D341Med (cell line): ENCODE results near the gene SYNPO2.
"Not testable (repeated sequence)": the region's sequence is repeated elsewhere in the genome, so short reads cannot be mapped to it uniquely, and the experiment has no call there.

ENCODE experiments used
- DNase-seq: peaks from one replicate; pipeline ENCODE4 v3.0.0; 2012; ENCODE audit warnings: low spot score

SYNPO2 gene

DNA sequence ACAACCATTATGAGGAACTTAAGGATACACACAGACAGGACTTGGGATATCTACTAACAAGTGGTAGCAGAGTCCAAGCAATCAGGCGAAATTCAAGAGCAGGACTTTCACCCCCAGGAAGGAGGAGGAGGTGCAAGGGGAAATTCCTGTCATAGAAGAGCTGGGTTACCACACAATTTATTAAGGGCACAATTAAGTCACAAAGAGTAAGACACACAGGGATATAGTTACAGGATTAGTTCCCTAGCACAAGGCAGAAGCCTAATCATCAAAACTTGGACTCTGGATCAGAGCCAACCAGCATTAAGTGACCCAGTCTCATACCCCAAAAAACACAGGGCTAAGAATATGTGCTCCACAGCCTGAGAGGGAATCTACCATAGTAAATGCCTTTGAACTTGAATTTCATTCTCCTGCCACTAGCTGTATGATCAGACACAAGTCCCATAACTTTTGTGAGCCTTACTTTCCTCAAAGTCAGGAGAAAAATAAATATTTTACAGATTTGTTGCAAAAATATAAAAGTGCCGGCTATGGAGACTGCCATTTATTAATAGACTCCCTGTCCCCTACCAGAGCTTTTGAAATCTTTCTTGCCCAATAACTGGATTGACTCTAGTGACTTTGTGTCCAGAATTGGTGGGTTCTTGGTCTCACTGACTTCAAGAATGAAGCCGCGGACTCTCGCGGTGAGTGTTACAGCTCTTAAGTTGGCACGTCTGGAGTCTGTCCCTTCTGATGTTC lies 87.0 kb downstream of the SYNPO2 start:
- DNase-seq, result no peak

DNA sequence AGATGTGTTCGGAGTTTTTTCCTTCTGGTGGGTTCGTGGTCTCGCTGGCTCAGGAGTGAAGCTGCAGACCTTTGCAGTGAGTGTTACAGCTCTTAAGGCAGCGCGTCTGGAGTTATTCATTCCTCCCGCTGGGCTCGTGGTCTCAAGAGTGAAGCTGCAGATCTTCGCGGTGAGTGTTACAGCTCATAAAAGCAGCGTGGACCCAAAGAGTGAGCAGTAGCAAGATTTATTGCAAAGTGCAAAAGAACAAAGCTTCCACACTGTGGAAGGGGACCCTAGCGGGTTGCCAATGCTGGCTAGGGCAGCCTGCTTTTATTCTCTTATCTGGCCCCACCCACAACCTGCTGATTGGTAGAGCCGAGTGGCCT lies 87.5 kb downstream of the SYNPO2 start:
- not testable (repeated sequence) for DNase-seq

DNA sequence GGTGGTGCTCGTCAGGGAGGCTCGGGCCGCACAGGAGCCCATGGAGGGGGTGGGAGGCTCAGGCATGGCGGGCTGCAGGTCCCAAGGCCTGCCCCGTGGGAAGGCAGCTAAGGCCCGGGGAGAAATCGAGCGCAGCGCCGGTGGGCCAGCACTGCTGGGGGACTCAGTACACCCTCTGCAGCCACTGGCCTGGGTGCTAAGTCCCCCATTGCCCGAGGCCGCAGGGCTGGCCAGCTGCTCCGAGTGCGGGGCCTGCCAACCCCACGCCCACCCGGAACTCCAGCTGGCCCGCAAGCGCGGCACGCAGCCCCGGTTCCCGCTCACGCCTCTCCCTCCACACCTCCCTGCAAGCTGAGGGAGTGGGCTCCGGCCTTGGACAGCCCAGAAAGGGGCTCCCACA lies 88.4 kb downstream of the SYNPO2 start:
- DNase-seq, result not testable (repeated sequence)

DNA sequence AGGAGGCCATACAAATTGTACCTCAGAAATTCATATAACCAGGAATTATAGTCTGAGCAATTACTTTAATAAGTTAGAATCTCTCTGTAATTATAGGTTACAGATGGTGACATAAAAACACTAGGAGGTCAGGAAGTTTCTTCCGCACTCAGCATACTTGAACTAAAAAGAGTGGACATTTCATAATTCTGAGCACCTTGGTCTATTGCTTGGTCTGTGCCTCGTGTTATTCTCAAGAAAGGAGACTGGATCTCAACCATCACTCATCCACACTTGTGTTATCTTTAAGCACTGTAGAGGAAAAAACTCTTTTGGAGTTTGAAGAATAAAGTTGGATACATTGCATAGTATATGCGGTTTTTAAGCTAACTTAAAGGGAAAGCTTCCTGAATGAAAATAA lies 91.1 kb downstream of the SYNPO2 start:
- no peak for DNase-seq

DNA sequence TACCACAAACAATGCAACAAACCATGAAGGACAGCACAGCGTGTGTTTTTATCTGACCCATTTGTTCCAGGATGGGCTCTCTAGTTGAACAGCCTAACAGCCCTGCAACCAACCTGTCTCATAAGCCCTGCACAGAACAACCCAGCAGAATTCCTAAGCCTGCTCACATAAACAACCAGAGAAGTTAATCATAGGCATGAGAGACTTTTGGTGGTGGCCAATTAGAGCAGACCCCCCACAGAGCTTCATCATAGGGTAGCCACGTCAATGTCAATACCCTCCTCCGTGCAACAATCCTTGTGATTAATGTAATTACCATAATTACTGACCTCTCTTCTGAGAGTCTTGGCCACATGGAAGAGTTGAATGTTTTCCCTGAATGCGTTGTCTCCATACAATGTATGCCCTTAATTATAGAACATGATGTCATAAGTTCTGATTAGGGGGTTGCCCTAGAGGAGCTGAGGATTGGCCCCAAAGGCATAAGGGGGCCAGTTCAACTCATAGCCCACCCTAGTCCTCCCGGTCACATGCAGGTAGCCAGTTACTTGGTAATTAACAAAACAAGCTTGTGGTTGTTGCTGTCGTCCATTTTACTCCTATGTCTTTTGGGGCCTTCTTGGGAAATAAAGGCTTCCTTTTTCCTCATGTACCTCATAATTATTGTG lies 92.7 kb downstream of the SYNPO2 start:
- no peak for DNase-seq

DNA sequence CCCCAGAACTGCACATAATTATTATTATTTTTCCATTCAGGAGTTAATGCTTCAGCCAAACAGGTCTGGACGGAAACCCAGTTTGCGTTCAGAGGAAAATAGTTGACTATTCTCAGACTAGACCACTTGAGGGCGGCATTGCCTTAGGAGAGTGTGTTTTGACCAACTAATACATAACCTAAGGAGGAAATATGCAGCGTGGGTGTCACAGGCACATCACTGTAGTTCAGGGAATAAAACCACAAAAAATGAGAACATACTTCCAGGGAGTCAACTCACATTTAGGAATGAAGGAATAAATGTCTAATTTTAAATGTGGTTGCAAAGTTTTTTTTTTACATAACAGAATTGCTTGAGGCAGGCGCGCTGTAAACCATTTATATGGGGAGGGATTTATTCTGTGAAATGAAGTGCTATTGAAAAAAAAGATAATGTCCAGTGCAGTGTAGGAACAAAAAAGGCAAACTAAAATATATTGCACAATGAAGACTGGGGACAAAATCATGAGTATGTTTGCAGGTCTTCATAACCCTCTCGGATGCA lies 93.3 kb downstream of the SYNPO2 start:
- peak; percentile 72 for DNase-seq

DNA sequence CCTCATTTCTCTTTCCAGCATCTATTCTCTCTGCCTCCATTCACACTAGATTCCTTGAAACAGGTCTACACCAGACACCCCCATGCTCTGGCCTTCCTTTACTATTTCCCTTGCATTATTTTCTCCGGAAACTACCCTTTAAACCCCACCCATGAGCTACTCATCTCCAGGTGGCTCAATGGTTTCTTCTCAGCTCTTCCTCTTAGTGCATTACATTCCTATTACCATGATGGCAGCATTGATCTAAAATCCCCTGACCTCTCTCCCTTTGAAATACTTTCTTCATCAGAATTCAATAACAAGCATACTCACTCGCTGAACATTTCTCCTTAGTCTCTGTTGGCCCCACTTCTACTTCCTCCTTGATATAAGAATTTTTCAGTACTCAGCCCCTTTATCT lies 94.6 kb downstream of the SYNPO2 start:
- DNase-seq, result no peak

DNA sequence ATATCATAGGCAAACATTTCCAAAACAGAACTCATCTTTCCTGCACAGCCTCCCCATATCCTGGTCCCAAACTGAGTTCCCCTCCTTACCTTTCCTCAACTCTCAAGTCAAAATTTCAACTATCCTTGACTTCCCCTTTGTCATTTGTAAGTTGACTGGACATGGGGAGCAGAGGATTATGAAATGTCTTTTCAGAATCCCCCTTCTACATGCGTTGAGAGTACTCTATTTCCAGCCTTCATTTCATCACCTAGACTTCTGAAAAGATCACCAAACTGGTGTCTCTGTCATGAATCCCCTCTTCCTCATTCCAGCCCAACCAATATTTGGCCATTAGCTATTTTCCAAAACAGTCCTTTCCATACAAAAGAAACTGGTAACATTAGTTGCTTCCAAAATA lies 95.2 kb downstream of the SYNPO2 start:
- DNase-seq, result no peak

DNA sequence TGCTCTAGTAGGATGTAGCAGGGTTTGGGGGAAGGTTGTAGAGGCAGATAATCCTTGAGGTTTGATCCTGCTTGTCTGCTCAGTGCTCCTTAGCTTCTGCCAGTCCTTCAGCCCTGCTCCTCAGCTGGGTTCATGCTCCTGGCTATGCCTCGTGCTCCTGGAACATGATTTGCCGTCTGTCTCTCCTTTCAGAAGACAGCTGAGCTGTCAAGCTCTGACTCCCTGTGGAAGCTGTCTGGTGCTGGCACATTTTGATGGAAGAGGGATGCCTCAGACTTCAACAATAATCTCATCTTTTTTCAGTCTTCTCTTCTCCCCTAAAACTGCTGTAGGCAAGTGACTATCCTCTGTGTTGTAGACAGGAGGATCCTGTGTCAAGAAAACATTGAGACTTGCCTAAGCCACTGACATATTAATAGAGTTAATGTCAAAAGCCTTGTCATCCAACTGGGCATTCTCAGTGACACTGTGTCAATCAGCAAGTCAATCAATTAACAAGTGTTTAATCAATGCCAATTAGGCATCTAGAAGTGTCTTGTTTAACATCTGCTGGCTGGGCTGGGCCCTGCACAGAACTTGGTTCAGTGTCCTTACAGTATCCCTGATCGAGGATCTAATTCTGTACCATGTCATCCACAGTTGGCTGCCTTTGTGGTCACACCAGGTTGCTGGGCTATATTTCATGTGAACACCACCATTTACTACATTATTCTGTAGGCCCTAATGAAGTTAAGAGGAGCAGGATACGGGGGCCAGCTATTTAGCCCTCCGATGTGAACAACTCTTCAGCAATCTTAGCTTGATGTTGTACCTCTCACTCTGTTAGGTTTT lies 96.7 kb downstream of the SYNPO2 start:
- no peak for DNase-seq

DNA sequence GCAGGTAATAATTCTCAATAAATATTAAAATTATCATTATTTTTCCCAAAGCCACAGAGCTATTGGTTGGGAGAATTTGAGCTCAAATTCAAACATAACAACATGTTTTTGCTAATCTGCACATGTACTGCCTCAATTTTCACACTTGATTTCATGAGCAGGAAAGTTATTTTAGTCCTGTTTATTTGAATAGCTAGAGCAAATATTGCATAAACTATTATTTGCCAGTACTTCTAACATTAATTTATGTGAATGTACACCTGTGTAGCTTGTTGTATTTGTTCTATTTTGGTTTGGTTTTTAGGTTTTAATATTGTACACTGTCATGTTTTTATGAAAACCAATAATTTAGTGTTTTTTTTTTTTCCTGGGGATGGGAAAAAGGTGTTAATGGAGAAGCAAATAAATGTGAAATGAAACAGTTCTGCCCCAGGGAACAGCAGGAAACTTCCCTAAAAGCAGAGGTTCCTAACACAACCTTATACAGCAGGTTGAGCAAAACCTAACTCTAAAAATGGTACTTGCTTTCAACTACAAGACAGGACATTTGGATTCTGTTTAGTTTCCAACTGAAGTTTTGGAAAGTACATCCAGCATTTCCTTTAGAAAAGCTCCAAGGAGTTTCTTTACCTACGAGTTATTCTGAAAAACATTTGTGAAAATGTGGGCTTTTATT lies 99.4 kb downstream of the SYNPO2 start:
- no peak for DNase-seq

DNA sequence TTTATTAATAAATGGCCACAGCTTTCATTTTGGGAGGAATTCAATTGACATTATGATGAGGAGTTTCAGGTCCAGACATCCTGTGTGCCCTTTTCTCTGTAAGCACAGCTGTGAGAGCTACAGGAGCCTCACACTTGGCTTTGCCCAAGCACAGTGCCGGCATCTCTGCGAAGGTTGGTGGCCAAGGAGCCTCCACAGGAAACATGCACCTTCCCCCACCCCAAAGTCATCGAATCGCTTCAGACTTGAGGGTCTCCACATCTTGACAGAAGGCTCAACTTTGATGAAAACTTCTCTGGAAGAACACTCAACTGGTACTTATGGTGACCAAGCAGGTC lies 100.0 kb downstream of the SYNPO2 start:
- no peak for DNase-seq

DNA sequence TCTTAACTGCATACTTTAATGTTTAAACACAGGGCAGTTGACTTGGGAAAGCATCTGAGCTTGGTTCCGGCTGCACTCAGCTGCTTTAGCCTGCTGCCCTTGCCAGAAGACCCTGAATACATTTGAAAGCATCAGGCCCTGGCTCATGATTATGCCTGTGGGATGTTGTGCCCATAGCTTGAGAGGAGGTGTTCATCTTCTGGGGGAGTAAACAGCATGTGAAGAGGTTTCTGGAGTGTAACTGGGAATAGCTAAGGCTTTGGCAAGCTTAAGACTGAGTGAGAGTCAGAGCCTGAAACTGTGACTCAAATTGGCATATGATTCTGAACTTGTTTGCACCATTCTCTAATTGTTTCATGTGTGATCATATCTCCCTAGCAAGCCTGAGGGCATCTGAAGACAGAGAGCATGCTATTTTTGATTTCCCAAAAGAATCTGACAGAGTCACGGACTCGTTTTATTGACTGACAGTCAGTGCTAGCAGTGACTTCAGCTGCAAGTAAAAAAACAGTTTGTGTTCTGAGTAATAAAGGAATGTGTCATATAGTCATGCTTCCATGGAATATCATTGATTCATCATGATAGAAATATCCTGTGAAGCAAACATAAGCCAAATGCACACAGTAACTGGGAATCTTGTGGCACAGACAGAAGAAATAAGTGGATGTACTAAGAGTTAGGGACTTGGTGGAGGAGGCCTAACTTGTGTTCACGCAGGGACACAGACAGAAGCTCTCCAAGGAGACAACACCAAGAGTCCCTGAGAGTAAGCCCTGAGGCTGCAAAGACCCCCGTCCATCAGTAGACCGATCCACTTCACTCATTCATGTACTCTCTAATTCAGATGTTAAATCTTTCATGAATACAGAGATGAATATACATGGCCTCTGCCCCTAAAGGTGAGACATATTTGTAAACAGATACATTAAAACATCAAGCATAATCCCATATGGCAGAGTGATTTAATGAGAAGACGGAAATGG lies 100.7 kb downstream of the SYNPO2 start:
- DNase-seq, result no peak

DNA sequence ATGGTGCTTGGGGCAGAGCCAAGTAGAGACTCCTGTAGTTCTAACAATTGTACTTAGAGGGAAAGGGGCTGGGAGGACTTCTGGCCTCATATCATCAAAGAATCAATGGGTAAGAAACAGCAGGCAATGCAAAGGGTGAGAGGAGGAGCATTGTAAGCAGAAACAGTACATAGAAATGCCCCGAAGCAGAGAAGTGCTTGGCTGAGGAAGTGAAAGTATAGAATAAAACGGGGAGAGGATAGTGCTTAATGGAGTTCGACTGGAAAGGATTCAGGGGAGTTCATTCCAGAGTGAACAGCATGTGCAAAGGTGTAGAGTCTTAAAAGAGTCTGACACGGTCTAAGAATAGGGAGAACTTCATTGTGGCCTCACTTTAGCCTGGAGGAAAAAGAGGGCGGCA lies 103.0 kb downstream of the SYNPO2 start:
- DNase-seq, result no peak

DNA sequence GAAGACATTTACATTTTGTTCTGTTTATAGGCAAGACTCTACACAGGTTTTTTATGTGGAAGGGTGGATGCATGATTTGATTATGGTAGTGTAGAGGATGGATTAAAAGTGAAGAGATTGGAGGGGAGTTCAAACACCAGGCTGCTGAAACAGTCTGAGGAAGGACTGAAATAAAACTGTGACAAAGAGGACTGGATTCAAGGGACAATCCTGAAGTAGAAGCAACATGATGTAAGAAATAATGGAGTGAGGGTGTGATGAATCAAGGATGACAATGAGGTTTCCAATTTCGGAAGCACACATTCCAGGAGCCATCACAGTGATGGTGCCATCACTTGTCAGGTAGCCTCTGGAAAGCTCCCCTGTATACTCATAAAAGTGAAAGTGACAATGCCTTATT lies 103.5 kb downstream of the SYNPO2 start:
- DNase-seq, result no peak

DNA sequence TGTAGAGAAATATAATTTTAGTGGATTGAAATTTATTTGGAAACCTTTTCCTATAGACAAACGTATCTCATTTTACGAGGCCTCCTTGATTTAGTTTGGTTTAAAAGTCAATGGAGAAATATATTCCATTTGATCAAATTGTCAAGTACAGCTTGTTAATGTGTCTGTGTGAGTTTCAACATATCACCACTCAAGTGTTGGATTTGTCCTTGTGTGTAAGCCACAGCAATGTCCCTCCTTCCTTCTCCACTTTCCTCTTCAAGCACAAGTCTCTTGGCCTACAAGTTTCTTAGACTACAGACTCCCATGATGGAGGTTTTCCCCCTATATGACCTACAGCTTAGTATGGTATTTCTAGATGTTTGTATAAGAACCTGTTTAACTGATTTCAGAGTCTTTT lies 104.7 kb downstream of the SYNPO2 start:
- DNase-seq, result no peak

DNA sequence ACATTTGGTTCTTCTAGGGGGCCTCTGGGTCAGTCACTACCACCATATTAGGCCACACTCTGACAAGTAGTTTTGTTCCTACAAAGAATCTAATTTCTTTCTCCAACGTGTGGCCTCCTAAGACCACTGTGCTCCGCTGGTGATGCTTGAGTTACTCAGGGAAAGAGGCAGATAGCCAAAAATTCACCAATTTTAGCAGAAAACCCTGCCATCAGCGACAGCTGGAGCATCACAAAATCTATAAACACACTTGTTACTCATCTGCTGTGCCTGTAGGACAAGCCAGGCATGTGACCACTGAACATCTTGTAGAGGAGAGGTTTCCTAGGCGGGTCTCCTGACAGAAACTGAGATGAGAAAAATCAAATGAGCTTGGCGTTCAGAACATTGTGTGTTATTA lies 105.4 kb downstream of the SYNPO2 start:
- DNase-seq, result no peak

DNA sequence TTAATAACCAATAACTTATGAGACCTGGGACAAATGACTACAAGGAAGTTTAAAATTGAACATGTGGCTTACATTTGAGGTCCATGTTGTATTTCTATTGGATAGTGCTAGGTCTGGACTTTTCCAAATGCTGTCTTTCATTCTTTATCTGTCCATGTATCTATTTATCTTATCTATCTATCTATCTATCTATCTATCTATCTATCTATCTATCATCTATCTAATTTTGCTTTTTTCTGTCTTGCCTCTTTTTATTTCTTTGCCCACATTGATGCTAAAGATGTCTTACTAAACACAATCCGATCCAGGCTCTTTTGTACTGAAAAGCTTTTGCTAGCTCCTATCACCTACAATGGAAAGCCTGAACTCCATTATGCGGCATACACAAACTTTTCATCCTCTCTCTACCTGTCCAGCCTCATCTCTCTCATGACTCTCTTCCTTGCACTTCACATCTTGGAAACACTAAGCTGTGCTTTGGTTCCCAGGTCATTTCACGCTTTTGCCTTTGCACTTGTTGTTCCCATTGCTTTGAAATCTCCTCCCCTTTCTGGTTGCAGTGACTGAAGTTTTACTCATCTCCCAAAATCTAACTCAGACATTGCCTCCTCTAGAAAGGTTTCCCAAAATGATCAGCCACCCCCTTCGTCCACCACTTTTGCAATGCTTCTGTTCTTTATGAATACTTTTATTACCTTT lies 107.2 kb downstream of the SYNPO2 start:
- DNase-seq, result no peak

DNA sequence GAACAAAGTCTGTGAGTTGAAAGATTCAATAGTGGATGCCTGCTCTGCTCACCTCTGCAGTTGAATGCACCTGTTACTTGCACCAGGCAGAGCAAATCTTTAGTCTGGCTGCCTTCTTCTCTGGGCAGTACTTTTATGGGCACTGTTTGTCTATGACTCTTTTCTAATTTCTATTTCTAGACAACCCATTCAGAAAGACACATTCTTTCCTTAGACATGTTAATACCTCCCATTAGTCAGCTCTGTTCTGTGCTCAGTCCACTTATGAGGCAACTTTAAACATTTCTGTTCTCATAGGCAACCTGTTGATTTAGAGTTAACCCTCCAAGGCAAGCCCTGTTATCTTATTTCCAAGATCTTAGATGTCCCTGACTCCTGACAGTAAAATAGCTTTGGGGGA lies 108.9 kb downstream of the SYNPO2 start:
- no peak for DNase-seq

DNA sequence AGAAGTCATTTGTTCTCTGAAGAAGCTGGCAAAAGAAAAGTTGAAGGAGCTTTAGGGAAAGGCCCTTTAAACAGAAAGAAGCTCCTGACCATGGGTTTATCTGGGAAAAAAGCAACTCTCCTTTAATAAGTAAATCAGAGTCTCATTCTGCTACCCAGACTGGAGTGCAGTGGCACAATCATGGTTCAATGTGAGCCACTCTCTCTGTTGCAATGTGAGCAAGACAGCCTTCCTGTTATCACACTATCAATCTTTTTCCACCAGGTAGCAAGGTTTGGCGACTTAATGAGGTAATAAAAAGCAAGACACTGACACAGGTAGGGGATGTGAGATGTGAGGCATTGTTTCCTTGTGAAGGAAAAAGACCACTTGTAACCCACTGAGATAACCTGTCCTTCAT lies 111.3 kb downstream of the SYNPO2 start:
- DNase-seq, result no peak

DNA sequence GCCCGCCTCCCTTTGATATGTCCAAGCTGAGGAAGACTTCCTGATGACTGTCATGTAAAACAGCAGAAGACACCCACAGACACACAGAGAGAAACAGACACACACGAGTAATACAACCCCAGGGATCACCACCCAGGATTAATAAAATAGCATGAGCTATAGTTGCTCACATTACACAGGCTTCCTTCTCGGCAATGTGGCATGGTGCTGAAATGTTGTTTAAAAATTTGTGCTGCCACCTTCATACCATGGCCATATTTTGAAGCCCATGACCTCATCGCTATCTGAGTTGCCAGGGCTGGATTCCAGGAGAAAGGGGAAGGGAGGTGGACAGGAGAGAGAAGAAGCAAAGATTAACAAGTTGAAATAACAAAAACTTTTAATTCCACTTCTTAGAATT lies 111.7 kb downstream of the SYNPO2 start:
- DNase-seq, result no peak

DNA sequence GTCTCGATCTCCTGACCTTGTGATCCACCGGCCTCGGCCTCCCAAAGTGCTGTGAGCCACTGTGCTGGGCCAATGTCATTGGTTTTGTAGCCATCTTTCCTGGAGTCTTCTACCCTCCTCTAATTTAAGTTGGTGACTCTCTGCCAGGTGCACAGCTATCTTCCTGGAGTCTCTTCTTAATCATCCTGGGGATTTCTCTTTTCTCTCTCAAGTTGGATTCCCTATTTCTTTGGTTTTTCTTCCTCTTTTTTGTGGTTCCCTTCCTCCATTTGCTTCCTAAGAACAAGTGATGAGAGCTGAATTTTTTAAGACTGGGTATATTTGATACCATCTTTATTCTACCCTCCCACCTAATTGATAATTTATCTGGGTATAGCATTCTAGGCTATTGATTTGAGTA lies 113.8 kb downstream of the SYNPO2 start:
- DNase-seq, result no peak
